HCT116 (cell line): ENCODE measurements around the gene CHKA. TPM values are rescaled to one million over a fixed set of nuclear protein-coding genes. Genes with fewer than 3 reads are reported as not detected.

Experiments
- ATAC-seq: fragments of 200-7000 bp; cut with Tn5 transposase; 2 replicates; pipeline ENCODE4 v1.9.1; 2020; ENCODE audit warnings: mild to moderate bottlenecking, moderate library complexity
- BruUV-seq: library from RNA; stranded (reverse); fragments of 400-500 nt; replicated peaks from 2 replicates; lab custom pipeline; 2021; lab: Mats Ljungman, UMichigan
- CTCF ChIA-PET: fragments of 300-600 bp; sonication (Branson Sonifier 250); formaldehyde crosslinking; loops from one replicate; lab custom pipeline; 2021; ENCODE audit warnings: antibody characterized with exemption; lab: Charles Lee
- POLR2A ChIA-PET: fragments of 300-600, 350-600 bp; sonication (Branson Sonifier 250); formaldehyde crosslinking; loops from one replicate; lab custom pipeline; 2021; ENCODE audit warnings: antibody characterized with exemption; lab: Charles Lee
- RAD21 ChIA-PET, 2 experiments: fragments of 300-600 bp; sonication (Branson Sonifier 250); formaldehyde crosslinking; loops; one replicate each; lab custom pipeline; 2023; ENCODE audit warnings: low total read pairs in 2 of 2; ENCODE audit not compliant: uncharacterized antibody in 2 of 2, unreplicated experiment in 2 of 2, low non-redundant PET in 1 of 2; lab: Charles Lee
- DNase-seq: peaks from one replicate; pipeline ENCODE4 v3.0.0-alpha.2; 2010; ENCODE audit warnings: low read depth, low spot score
- H2AFZ ChIP-seq: fragments of 200-600 bp; shearing (Covaris generic), sonication (generic); 2 replicates; pipeline ENCODE4 v1.6.1; 2017; ENCODE audit warnings: low read depth, mixed run types, mixed read lengths, antibody characterized with exemption, low read length; ENCODE audit not compliant: poor library complexity, severe bottlenecking
- H3K27ac ChIP-seq: 2 replicates; pipeline ENCODE4 v1.5.1; 2012; ENCODE audit warnings: low read depth, low read length
- H3K27me3 ChIP-seq: fragments of 200-600 bp; sonication (generic); 2 replicates; pipeline ENCODE4 v1.6.1; 2016; ENCODE audit warnings: mixed run types, low read length, mixed read lengths; ENCODE audit not compliant: insufficient read depth
- H3K36me3 ChIP-seq, 2 experiments: fragments of 200-500 bp in 1 of 2; fragments of 200-600 bp in 1 of 2; sonication (Bioruptor generic) in 1 of 2; sonication (generic) in 1 of 2; 2 replicates each; pipeline versions ENCODE4 v1.5.1 to v1.6.1; 2014 to 2016; ENCODE audit warnings: low read length in 2 of 2, inconsistent platforms in 1 of 2, mixed read lengths in 1 of 2, mixed run types in 1 of 2; ENCODE audit not compliant: insufficient read depth in 2 of 2, control insufficient read depth in 1 of 2
- H3K4me1 ChIP-seq, 2 experiments: fragments of 200-600 bp in 1 of 2; sonication (generic) in 1 of 2; 2 replicates each; pipeline versions ENCODE4 v1.5.1 to v1.6.1; 2012 to 2017; ENCODE audit warnings: low read length in 2 of 2, inconsistent platforms in 1 of 2, mild to moderate bottlenecking in 1 of 2, mixed read lengths in 1 of 2, mixed run types in 1 of 2, moderate library complexity in 1 of 2; ENCODE audit not compliant: insufficient read depth in 2 of 2, control insufficient read depth in 1 of 2
- H3K4me2 ChIP-seq: fragments of 200-600 bp; sonication (generic); 2 replicates; pipeline ENCODE4 v1.6.1; 2017; ENCODE audit warnings: mixed run types, low read length, mixed read lengths
- H3K4me3 ChIP-seq, 2 experiments: fragments of 200-600 bp in 1 of 2; sonication (generic) in 1 of 2; replicated peaks in 1 of 2; 2 replicates each; pipeline ENCODE4 v1.5.1; 2011 to 2016; ENCODE audit warnings: low read length in 2 of 2, control low read depth in 1 of 2, low read depth in 1 of 2, mild to moderate bottlenecking in 1 of 2, mixed read lengths in 1 of 2, mixed run types in 1 of 2
- H3K79me2 ChIP-seq: fragments of 200-600 bp; sonication (generic); 2 replicates; pipeline ENCODE4 v1.6.1; 2017; ENCODE audit warnings: mild to moderate bottlenecking, mixed run types, low read length, moderate library complexity, mixed read lengths; ENCODE audit not compliant: insufficient read depth
- H3K9ac ChIP-seq: fragments of 200-600 bp; sonication (generic); 2 replicates; pipeline ENCODE4 v1.6.1; 2016; ENCODE audit warnings: low read length, mixed read lengths
- H3K9me2 ChIP-seq: fragments of 200-600 bp; sonication (generic), shearing (Covaris generic); 2 replicates; pipeline ENCODE4 v1.6.1; 2017; ENCODE audit warnings: mixed run types, mild to moderate bottlenecking, moderate library complexity; ENCODE audit not compliant: insufficient read depth
- H3K9me3 ChIP-seq, 2 experiments: fragments of 200-500 bp in 1 of 2; fragments of 200-600 bp in 1 of 2; sonication (Bioruptor generic) in 1 of 2; sonication (generic) in 1 of 2; 2 replicates each; pipeline ENCODE4 v1.6.1; 2014 to 2017; ENCODE audit warnings: low read length in 2 of 2, mixed read lengths in 2 of 2, inconsistent platforms in 1 of 2, low read depth in 1 of 2, mild to moderate bottlenecking in 1 of 2, mixed run types in 1 of 2, moderate library complexity in 1 of 2; ENCODE audit not compliant: control insufficient read depth in 1 of 2, insufficient read depth in 1 of 2
- H4K20me1 ChIP-seq: fragments of 200-600 bp; sonication (generic), shearing (Covaris generic); 2 replicates; pipeline ENCODE4 v1.6.1; 2017; ENCODE audit warnings: mixed run types, mild to moderate bottlenecking, moderate library complexity; ENCODE audit not compliant: insufficient read depth
- CBX3 ChIP-seq: IDR thresholded peaks from 2 replicates; pipeline ENCODE4 v1.6.1; 2012; ENCODE audit warnings: low read depth
- EGR1 ChIP-seq: IDR thresholded peaks from 2 replicates; pipeline ENCODE4 v1.6.1; 2012; ENCODE audit warnings: low read depth
- EZH2phosphoT487 ChIP-seq: fragments of 200-600 bp; IDR thresholded peaks from 2 replicates; pipeline ENCODE4 v1.6.1; 2018; ENCODE audit warnings: antibody characterized with exemption, borderline replicate concordance
- POLR2AphosphoS5 ChIP-seq: IDR thresholded peaks from 2 replicates; pipeline ENCODE4 v1.6.1; 2011; ENCODE audit warnings: mild to moderate bottlenecking, low read depth, low read length, moderate library complexity
- RAD21 ChIP-seq: IDR thresholded peaks from 2 replicates; pipeline ENCODE4 v1.6.1; 2012; ENCODE audit warnings: low read depth, mild to moderate bottlenecking
- SRF ChIP-seq: IDR thresholded peaks from 2 replicates; pipeline ENCODE4 v1.6.1; 2012; ENCODE audit warnings: low read depth
- ZFX ChIP-seq: fragments of 450-650 bp; IDR thresholded peaks from 2 replicates; pipeline ENCODE4 v1.6.1; 2017
- ZNF274 ChIP-seq: fragments of 200-500 bp; sonication (Bioruptor generic); IDR thresholded peaks from 2 replicates; pipeline ENCODE4 v1.6.1; 2014; ENCODE audit warnings: mild to moderate bottlenecking, low read depth, low read length, inconsistent platforms
- intact Hi-C: fragments of 100-400 bp; cut with micrococcal nuclease; formaldehyde crosslinking; loops from 2 replicates; pipeline ENCODE4 v1.10.0; 2022
- total RNA-seq: library from RNA; stranded (reverse); gene quantifications from one replicate; pipeline ENCODE4 v1.2.1, GENCODE V29; 2021; ENCODE audit not compliant: unreplicated experiment
- TF ChIP-seq, protein P1 (sequence below): IDR thresholded peaks from 2 replicates; pipeline ENCODE4 v1.6.1; 2011; ENCODE audit warnings: mild to moderate bottlenecking, low read length, moderate library complexity; ENCODE audit not compliant: insufficient replicate concordance; ENCODE audit errors: extremely low read depth
- TF ChIP-seq, protein P2 (sequence below): IDR thresholded peaks from 2 replicates; pipeline ENCODE4 v1.6.1; 2012
- TF ChIP-seq, protein P3 (sequence below): IDR thresholded peaks from 2 replicates; pipeline ENCODE4 v1.6.1; 2012; ENCODE audit warnings: low read depth
- TF ChIP-seq, protein P4 (sequence below), 3 experiments: fragments of 200-600 bp in 1 of 3; sonication (generic) in 1 of 3; IDR thresholded peaks in 2 of 3; conservative IDR thresholded peaks in 1 of 3; 2 replicates each; pipeline ENCODE4 v1.5.1; 2012 to 2017; ENCODE audit warnings: low read depth in 2 of 3, low read length in 2 of 3, antibody characterized with exemption in 1 of 3, borderline replicate concordance in 1 of 3, control low read depth in 1 of 3, mild to moderate bottlenecking in 1 of 3, mixed read lengths in 1 of 3, mixed run types in 1 of 3, moderate library complexity in 1 of 3; ENCODE audit not compliant: insufficient read depth in 1 of 3
- TF ChIP-seq, protein P5 (sequence below): IDR thresholded peaks from 2 replicates; pipeline ENCODE4 v1.6.1; 2012

CHKA gene
- total RNA-seq, 1 experiment from 2014 or later = 33.1 TPM

DNA sequence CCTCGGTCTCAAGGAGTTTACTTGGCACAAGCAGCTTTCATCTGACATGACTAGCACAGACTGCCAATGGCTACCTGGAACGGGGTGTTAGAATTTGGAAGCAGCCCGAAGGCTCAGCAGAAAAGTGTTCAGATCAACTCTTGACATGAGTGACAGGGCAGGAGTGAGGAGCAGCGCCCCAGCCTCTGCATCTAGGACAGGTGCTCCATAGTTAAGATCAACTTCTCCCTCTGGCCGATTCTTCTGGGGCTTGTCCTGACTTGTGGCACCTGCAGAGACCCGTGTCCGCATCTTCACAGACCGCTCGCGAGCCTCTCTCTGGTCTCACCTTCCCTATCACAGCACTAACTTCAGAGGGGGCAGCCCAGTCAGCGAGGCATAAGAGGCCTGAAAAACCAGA, 42.5 kb upstream of the CHKA start (continued):
- TF ChIP-seq, protein P1, sequence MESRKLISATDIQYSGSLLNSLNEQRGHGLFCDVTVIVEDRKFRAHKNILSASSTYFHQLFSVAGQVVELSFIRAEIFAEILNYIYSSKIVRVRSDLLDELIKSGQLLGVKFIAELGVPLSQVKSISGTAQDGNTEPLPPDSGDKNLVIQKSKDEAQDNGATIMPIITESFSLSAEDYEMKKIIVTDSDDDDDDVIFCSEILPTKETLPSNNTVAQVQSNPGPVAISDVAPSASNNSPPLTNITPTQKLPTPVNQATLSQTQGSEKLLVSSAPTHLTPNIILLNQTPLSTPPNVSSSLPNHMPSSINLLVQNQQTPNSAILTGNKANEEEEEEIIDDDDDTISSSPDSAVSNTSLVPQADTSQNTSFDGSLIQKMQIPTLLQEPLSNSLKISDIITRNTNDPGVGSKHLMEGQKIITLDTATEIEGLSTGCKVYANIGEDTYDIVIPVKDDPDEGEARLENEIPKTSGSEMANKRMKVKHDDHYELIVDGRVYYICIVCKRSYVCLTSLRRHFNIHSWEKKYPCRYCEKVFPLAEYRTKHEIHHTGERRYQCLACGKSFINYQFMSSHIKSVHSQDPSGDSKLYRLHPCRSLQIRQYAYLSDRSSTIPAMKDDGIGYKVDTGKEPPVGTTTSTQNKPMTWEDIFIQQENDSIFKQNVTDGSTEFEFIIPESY = no peak

DNA sequence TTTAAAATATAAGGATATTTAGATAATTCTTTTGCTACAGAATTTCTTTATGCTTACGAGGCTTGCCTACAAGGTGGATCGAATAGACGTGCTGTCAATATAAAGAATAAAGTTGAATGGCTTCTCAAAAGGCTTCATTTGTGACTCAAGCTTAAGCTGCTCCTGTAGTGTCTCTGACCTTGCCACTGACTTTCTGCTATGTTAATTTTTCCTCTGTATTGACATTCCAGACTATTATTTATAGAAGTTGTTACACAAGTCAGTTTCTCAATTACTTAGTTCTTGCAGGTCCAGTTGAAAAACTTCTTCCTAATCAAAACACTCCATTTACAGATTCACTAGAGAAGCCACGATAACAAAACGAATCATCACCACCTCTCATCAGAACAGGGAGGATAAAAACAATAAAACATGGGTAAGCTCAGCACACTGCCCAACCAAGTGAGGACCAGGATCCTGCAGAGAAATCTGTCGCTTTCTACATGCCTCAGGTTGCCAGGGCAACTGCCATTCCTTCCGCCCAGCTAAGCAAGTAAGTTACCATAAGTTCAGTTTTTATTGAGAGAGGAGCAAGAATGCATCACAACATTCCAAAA, 39.0 kb upstream of the CHKA start:
- no TSS peak for BruUV-seq
- Histone ChIP-seq H4K20me1 (no peaks in the 10 kb centered on the region), H2AFZ (no peak overlapping the region), H3K27ac (no peak overlapping the region), H3K4me2 (no peak overlapping the region), H3K9me2 (no peaks in the 10 kb centered on the region), H3K9me3 (no peaks in the 10 kb centered on the region), H3K36me3 (no peaks in the 10 kb centered on the region), H3K79me2 (no peaks in the 10 kb centered on the region), H3K9ac (no peak overlapping the region), H3K4me1 (peaks cover 0 to 6% of the 10 kb centered on the region in 2 experiments; a peak in 1 of 4 replicates), H3K27me3 (no peaks in the 10 kb centered on the region), H3K4me3 (no peak overlapping the region)
- RAD21 ChIA-PET = no interaction called here
- DNase-seq (no peak), ATAC-seq (no peak)
- intact Hi-C loops = no loop called here
- POLR2A ChIA-PET = no interaction called here
- CTCF ChIA-PET = no interaction called here
- TF ChIP-seq, protein P2, sequence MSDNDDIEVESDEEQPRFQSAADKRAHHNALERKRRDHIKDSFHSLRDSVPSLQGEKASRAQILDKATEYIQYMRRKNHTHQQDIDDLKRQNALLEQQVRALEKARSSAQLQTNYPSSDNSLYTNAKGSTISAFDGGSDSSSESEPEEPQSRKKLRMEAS = no peak
- TF ChIP-seq CBX3 = no peak
- TF ChIP-seq, protein P3, sequence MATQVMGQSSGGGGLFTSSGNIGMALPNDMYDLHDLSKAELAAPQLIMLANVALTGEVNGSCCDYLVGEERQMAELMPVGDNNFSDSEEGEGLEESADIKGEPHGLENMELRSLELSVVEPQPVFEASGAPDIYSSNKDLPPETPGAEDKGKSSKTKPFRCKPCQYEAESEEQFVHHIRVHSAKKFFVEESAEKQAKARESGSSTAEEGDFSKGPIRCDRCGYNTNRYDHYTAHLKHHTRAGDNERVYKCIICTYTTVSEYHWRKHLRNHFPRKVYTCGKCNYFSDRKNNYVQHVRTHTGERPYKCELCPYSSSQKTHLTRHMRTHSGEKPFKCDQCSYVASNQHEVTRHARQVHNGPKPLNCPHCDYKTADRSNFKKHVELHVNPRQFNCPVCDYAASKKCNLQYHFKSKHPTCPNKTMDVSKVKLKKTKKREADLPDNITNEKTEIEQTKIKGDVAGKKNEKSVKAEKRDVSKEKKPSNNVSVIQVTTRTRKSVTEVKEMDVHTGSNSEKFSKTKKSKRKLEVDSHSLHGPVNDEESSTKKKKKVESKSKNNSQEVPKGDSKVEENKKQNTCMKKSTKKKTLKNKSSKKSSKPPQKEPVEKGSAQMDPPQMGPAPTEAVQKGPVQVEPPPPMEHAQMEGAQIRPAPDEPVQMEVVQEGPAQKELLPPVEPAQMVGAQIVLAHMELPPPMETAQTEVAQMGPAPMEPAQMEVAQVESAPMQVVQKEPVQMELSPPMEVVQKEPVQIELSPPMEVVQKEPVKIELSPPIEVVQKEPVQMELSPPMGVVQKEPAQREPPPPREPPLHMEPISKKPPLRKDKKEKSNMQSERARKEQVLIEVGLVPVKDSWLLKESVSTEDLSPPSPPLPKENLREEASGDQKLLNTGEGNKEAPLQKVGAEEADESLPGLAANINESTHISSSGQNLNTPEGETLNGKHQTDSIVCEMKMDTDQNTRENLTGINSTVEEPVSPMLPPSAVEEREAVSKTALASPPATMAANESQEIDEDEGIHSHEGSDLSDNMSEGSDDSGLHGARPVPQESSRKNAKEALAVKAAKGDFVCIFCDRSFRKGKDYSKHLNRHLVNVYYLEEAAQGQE = no peak
- TF ChIP-seq RAD21 = no peak
- TF ChIP-seq, protein P4, sequence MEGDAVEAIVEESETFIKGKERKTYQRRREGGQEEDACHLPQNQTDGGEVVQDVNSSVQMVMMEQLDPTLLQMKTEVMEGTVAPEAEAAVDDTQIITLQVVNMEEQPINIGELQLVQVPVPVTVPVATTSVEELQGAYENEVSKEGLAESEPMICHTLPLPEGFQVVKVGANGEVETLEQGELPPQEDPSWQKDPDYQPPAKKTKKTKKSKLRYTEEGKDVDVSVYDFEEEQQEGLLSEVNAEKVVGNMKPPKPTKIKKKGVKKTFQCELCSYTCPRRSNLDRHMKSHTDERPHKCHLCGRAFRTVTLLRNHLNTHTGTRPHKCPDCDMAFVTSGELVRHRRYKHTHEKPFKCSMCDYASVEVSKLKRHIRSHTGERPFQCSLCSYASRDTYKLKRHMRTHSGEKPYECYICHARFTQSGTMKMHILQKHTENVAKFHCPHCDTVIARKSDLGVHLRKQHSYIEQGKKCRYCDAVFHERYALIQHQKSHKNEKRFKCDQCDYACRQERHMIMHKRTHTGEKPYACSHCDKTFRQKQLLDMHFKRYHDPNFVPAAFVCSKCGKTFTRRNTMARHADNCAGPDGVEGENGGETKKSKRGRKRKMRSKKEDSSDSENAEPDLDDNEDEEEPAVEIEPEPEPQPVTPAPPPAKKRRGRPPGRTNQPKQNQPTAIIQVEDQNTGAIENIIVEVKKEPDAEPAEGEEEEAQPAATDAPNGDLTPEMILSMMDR (IDR thresholded peaks at IDR 0.05 in 2 of 3, conservative IDR thresholded peaks at IDR 0.05 in 1 of 3; ENCODE audit: borderline replicate concordance in 1 of 3, insufficient read depth in 1 of 3, low read depth in 2 of 3, low read length in 2 of 3) = no peak
- no peak for TF ChIP-seq EGR1
- no peak for TF ChIP-seq ZNF274
- no peak for TF ChIP-seq POLR2AphosphoS5
- TF ChIP-seq ZFX = no peak
- TF ChIP-seq, protein P5, sequence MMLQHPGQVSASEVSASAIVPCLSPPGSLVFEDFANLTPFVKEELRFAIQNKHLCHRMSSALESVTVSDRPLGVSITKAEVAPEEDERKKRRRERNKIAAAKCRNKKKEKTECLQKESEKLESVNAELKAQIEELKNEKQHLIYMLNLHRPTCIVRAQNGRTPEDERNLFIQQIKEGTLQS = no peak
- no peak for TF ChIP-seq SRF
- TF ChIP-seq, protein P1 = no peak
- TF ChIP-seq EZH2phosphoT487 = no peak
